A673 (cell line): ENCODE measurements around the gene KRTAP9-2. TPM values are rescaled to one million over a fixed set of nuclear protein-coding genes. Genes with fewer than 3 reads are reported as not detected.
"Not testable (repeated sequence)": the region's sequence is repeated elsewhere in the genome, so short reads cannot be mapped to it uniquely, and the experiment has no call there.

Experiments used
- BruUV-seq: library from RNA; stranded (reverse); fragments of 400-500 nt; replicated peaks from 2 replicates; lab custom pipeline; 2021; lab: Mats Ljungman, UMichigan
- CTCF ChIA-PET: fragments of 300-600 bp; sonication (Branson Sonifier 250); formaldehyde crosslinking; loops from one replicate; lab custom pipeline; 2022; ENCODE audit warnings: antibody characterized with exemption; lab: Charles Lee
- POLR2A ChIA-PET: fragments of 300-600 bp; sonication (Branson Sonifier 250); formaldehyde crosslinking; loops from one replicate; lab custom pipeline; 2022; ENCODE audit warnings: antibody characterized with exemption; ENCODE audit not compliant: low non-redundant PET; lab: Charles Lee
- DNase-seq: peaks from one replicate; pipeline ENCODE4 v3.0.0-alpha.2; 2015; ENCODE audit warnings: low spot score
- H3K27ac ChIP-seq: fragments of 200-600 bp; sonication (generic); 2 replicates; pipeline ENCODE4 v1.5.1; 2016; ENCODE audit warnings: mixed run types, low read depth, mild to moderate bottlenecking, mixed read lengths, antibody characterized with exemption, low read length; ENCODE audit not compliant: poor library complexity, severe bottlenecking
- H3K27me3 ChIP-seq: fragments of 200-600 bp; sonication (generic); replicated peaks from 2 replicates; pipeline ENCODE4 v1.6.1; 2017; ENCODE audit warnings: mixed run types, low read depth, mild to moderate bottlenecking, mixed read lengths, antibody characterized with exemption, low read length; ENCODE audit not compliant: insufficient read depth, poor library complexity
- H3K36me3 ChIP-seq: fragments of 200-600 bp; sonication (generic); 2 replicates; pipeline ENCODE4 v1.6.1; 2016; ENCODE audit warnings: mixed run types, mild to moderate bottlenecking, mixed read lengths, antibody characterized with exemption, low read length; ENCODE audit not compliant: insufficient read depth, poor library complexity, severe bottlenecking
- H3K4me1 ChIP-seq: fragments of 200-600 bp; sonication (generic); 2 replicates; pipeline ENCODE4 v1.6.1; 2017; ENCODE audit warnings: mixed run types, mild to moderate bottlenecking, mixed read lengths, antibody characterized with exemption, low read length; ENCODE audit not compliant: insufficient read depth, poor library complexity, severe bottlenecking
- H3K4me3 ChIP-seq: fragments of 200-600 bp; sonication (generic); 2 replicates; pipeline ENCODE4 v1.5.1; 2016; ENCODE audit warnings: low read depth, mixed run types, mild to moderate bottlenecking, mixed read lengths, low read length; ENCODE audit not compliant: poor library complexity, severe bottlenecking
- H3K9me3 ChIP-seq: fragments of 200-600 bp; sonication (generic); 2 replicates; pipeline ENCODE4 v1.6.1; 2016; ENCODE audit warnings: mixed run types, low read depth, mild to moderate bottlenecking, mixed read lengths, antibody characterized with exemption, low read length; ENCODE audit not compliant: poor library complexity, severe bottlenecking
- EZH2 ChIP-seq: fragments of 200-600 bp; sonication (generic); IDR thresholded peaks from 2 replicates; pipeline ENCODE4 v1.6.1; 2017; ENCODE audit warnings: borderline replicate concordance, low read depth, mild to moderate bottlenecking, mixed read lengths, antibody characterized with exemption, low read length; ENCODE audit not compliant: poor library complexity, severe bottlenecking
- intact Hi-C: fragments of 100-400 bp; cut with micrococcal nuclease; formaldehyde crosslinking; loops from one replicate; pipeline ENCODE4 v1.10.0; 2022; ENCODE audit not compliant: unreplicated experiment
- total RNA-seq: library from RNA; stranded (reverse); gene quantifications from 2 replicates; pipeline ENCODE4 v1.2.3, GENCODE V29; 2021
- TF ChIP-seq, protein P1 (sequence below): fragments of 300-800, 200-600 bp; sonication (generic); conservative IDR thresholded peaks from 2 replicates; pipeline ENCODE4 v1.5.1; 2017; ENCODE audit warnings: low read depth, mild to moderate bottlenecking, antibody characterized with exemption, low read length, moderate library complexity, mixed read lengths

Gene KRTAP9-2
- total RNA-seq, 1 experiment from 2014 or later = not detected

DNA sequence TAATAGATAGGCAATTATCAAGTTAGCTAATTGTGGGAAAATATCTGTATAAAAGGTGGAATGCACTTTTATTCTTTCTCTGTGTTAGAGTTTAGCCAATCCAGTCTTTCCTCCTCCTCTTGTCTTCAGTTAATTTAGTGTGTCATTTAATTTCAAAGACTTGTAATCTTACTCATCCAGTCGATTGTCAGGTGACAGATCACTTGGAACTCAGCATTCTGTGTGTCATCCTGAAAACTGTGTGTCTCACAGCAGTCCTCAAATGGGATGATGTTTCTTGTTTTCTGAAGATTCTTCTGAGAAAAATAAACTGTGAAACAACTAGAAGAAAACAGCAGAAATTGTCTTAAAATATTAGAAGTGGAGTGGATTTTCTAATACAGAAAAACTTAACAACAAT is 41.4 kb upstream of the KRTAP9-2 start:
- ChIA-PET CTCF (no interaction called here), POLR2A (no interaction called here)
- H3K4me1 ChIP-seq = no peaks in the 10 kb centered on the region
- H3K9me3 ChIP-seq = no peaks in the 10 kb centered on the region
- no peaks in the 10 kb centered on the region for H3K36me3 ChIP-seq
- no peak overlapping the region for H3K27ac ChIP-seq
- TF ChIP-seq, protein P1, sequence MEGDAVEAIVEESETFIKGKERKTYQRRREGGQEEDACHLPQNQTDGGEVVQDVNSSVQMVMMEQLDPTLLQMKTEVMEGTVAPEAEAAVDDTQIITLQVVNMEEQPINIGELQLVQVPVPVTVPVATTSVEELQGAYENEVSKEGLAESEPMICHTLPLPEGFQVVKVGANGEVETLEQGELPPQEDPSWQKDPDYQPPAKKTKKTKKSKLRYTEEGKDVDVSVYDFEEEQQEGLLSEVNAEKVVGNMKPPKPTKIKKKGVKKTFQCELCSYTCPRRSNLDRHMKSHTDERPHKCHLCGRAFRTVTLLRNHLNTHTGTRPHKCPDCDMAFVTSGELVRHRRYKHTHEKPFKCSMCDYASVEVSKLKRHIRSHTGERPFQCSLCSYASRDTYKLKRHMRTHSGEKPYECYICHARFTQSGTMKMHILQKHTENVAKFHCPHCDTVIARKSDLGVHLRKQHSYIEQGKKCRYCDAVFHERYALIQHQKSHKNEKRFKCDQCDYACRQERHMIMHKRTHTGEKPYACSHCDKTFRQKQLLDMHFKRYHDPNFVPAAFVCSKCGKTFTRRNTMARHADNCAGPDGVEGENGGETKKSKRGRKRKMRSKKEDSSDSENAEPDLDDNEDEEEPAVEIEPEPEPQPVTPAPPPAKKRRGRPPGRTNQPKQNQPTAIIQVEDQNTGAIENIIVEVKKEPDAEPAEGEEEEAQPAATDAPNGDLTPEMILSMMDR = no peak
- TF ChIP-seq EZH2 = no peak
- intact Hi-C loops = no loop called here
- BruUV-seq = no TSS peak
- H3K27me3 ChIP-seq = no peaks in the 10 kb centered on the region
- no peak overlapping the region for H3K4me3 ChIP-seq
- DNase-seq = no peak

DNA sequence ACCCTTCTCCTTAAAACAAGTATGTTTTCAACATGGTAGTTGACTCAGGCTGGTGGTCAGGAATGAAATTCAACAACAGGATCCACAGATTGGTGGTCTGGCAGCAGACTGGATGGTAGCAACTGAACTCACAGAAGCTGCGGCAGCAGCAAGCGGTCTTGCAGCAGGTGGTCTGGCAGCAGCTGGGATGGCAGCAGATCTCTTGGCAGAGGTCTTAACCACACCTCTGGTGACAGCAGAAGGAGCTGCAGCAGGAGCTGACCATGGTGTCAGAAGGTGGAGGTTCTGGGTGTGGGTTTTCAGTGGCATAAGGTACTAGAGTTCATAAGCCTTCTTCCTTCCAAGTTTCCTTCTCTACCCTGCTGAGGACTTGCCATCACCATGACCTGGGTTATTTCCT is 39.6 kb upstream of the KRTAP9-2 start:
- no TSS peak for BruUV-seq

DNA sequence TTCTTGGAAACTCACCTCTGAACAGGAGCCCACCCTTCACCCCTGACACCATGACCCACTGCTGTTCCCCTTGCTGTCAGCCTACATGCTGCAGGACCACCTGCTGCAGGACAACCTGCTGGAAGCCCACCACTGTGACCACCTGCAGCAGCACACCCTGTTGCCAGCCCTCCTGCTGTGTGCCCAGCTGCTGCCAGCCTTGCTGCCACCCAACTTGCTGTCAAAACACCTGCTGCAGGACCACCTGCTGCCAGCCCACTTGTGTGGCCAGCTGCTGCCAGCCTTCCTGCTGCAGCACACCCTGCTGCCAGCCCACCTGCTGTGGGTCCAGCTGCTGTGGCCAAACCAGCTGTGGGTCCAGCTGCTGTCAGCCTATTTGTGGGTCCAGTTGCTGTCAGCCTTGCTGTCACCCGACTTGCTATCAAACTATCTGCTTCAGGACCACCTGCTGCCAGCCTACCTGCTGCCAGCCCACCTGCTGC is 36.6 kb upstream of the KRTAP9-2 start, which contains the start of gene KRTAP9-1:
Gene KRTAP9-1, plus strand, starts transcription at position 51 of the 482 bp plus-strand sequence. Its CDS starts 0 bp downstream, at position 51.
- BruUV-seq, POLR2A ChIA-PET, intact Hi-C loops: not testable (repeated sequence)

More for the DNA sequence above, 39.6 kb upstream of the KRTAP9-2 start:
- no peaks in the 10 kb centered on the region for H3K36me3 ChIP-seq
- TF ChIP-seq, protein P1 = no peak
- TF ChIP-seq EZH2 = no peak
- no peak overlapping the region for H3K4me3 ChIP-seq
- H3K27ac ChIP-seq = no peak overlapping the region
- POLR2A ChIA-PET = no interaction called here
- H3K27me3 ChIP-seq = no peaks in the 10 kb centered on the region
- no peaks in the 10 kb centered on the region for H3K4me1 ChIP-seq
- no peak for DNase-seq
- CTCF ChIA-PET = no interaction called here
- no peaks in the 10 kb centered on the region for H3K9me3 ChIP-seq
- intact Hi-C loops = no loop called here

DNA sequence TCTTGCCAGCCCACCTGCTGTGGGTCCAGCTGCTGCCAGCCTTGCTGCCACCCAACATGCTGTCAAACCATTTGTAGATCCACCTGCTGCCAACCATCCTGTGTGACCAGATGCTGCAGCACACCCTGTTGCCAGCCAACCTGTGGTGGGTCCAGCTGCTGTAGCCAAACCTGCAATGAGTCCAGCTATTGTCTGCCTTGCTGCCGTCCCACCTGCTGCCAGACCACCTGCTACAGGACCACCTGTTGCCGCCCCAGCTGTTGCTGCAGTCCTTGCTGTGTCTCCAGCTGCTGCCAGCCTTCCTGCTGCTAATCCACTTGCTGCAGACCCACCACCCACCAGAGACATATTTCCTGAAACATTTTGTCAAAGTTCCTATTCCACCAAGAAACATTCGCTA is 36.1 kb upstream of the KRTAP9-2 start:
- Histone ChIP-seq H3K4me3 (no peak overlapping the region), H3K9me3 (no peaks in the 10 kb centered on the region), H3K27ac (no peak overlapping the region), H3K27me3 (no peaks in the 10 kb centered on the region), H3K36me3 (no peaks in the 10 kb centered on the region), H3K4me1 (no peaks in the 10 kb centered on the region)
- ChIA-PET CTCF (no interaction called here), POLR2A (no interaction called here)
- no peak for TF ChIP-seq EZH2
- TF ChIP-seq, protein P1 = no peak
- DNase-seq = no peak
- intact Hi-C loops = no loop called here
- no TSS peak for BruUV-seq

More for the DNA sequence above, 36.6 kb upstream of the KRTAP9-2 start, which contains the start of gene KRTAP9-1:
- CTCF ChIA-PET, H3K9me3 ChIP-seq, H3K27ac ChIP-seq, H3K27me3 ChIP-seq, H3K4me3 ChIP-seq, H3K4me1 ChIP-seq, DNase-seq, H3K36me3 ChIP-seq: not testable (repeated sequence)
